Suprapubic skin (tissue), 3 donors: ENCODE results near the gene PRSS21.

ENCODE experiments used
- POLR2AphosphoS5 ChIP-seq, 3 donors: sonication (generic); formaldehyde crosslinking; IDR thresholded peaks; one replicate each; pipeline ENCODE4 v1.6.1; 2017; ENCODE audit warnings: antibody characterized with exemption in 3 of 3
- TF ChIP-seq, protein P1 (sequence below), 2 donors: fragments of 200-600 bp in 1 of 2; fragments of 450-650 bp in 1 of 2; sonication (generic) in 1 of 2; IDR thresholded peaks; one replicate each; pipeline ENCODE4 v1.5.1; 2016 to 2019; ENCODE audit warnings: antibody characterized with exemption in 2 of 2, mild to moderate bottlenecking in 1 of 2, moderate library complexity in 1 of 2

DNA sequence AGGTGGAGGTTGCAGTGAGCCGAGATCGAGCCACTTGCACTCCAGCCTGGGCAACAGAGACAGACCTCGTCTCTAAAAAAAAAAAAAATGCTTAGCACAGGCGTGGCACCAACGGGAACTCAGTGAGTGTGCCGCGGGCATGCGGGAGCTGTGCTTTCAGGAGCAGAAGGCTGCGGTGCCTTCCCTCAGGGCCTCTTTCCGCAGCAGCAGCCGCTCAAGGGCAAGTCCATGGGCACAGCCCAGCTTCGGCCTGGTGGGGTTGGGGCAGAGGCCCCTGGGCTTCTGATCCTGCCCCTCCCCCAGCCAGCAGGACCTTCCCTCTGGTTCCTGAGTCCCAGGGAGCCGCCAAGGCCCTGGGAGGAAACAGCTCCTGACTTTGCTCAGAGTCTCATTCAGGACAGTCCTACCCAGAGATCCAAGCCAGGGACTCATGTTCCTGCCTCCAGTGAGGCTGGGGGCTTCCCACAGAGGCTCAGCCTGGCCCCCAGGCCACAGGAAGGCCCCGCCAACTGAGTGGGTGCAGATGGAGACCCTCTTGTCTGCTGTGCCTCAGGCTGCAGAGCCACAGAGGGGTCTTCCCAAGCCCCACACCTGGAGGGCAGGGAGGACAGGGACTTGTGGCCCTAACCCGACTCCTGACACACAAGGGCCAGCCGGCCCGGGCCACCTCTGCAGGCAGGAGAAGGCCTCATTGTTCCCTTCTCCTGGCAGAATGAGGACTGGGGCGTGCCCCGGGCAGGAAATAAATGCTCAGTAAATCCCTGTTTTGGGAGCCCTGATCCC is 9.7 kb downstream of the PRSS21 start:
- TF ChIP-seq, protein P1, sequence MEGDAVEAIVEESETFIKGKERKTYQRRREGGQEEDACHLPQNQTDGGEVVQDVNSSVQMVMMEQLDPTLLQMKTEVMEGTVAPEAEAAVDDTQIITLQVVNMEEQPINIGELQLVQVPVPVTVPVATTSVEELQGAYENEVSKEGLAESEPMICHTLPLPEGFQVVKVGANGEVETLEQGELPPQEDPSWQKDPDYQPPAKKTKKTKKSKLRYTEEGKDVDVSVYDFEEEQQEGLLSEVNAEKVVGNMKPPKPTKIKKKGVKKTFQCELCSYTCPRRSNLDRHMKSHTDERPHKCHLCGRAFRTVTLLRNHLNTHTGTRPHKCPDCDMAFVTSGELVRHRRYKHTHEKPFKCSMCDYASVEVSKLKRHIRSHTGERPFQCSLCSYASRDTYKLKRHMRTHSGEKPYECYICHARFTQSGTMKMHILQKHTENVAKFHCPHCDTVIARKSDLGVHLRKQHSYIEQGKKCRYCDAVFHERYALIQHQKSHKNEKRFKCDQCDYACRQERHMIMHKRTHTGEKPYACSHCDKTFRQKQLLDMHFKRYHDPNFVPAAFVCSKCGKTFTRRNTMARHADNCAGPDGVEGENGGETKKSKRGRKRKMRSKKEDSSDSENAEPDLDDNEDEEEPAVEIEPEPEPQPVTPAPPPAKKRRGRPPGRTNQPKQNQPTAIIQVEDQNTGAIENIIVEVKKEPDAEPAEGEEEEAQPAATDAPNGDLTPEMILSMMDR (IDR thresholded peaks at IDR 0.05), result no peak
- TF ChIP-seq POLR2AphosphoS5 (IDR thresholded peaks at IDR 0.05), result no peak
